ENCODE results near the gene GPS1.

The GPS1 gene

DNA sequence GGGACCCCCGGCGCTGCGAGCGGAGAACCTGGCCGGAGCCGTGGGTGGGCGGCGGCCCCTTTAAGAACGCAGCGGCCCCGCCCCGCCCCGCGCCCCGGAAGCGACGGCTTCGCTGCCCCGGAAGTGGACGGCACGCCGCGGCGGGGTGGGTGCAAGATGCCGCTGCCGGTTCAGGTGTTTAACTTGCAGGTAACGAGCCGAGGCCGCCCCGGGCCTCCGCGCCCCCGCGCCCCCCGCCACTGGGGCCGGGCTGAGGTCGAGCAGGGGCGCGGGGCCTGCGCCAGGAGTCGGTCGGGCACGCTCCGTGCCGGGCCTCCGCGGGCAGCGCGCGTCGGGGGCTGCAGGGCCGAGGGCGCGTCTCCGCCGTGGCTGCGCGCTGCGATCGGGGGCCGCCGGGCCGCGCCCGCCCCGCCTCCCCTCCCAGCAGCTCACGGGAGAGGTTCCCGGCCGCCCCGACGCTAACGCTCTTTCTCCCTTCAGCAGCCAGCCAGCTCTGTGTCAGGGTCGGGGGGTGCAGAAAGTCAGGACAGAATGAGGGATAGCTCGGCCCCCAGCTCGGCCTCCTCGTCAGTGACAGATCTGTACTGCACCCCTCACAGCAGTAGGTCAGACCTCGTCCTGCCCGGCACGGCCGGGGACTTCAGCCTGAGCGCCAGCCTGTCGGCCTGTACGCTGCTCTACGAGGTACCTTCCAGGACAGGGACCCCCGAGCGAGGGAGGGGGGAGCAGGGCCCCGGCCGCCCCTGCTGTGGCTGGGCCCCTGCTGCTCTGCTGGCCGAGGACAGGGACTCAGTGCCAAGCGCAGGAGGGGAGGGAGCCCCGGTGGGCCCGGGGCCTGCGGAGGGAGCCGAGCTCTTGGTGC lies at the start of gene GPS1, which contains the start of gene RFNG:
Gene GPS1 (plus strand): TSS at position 123 of the 862 bp plus-strand sequence. CDS start 34 bp downstream, at position 157.
Gene RFNG (minus strand): TSS at position 36 of the 862 bp plus-strand sequence. CDS start 45 bp downstream, outside the sequence.
- DNase-seq, result no peak

DNA sequence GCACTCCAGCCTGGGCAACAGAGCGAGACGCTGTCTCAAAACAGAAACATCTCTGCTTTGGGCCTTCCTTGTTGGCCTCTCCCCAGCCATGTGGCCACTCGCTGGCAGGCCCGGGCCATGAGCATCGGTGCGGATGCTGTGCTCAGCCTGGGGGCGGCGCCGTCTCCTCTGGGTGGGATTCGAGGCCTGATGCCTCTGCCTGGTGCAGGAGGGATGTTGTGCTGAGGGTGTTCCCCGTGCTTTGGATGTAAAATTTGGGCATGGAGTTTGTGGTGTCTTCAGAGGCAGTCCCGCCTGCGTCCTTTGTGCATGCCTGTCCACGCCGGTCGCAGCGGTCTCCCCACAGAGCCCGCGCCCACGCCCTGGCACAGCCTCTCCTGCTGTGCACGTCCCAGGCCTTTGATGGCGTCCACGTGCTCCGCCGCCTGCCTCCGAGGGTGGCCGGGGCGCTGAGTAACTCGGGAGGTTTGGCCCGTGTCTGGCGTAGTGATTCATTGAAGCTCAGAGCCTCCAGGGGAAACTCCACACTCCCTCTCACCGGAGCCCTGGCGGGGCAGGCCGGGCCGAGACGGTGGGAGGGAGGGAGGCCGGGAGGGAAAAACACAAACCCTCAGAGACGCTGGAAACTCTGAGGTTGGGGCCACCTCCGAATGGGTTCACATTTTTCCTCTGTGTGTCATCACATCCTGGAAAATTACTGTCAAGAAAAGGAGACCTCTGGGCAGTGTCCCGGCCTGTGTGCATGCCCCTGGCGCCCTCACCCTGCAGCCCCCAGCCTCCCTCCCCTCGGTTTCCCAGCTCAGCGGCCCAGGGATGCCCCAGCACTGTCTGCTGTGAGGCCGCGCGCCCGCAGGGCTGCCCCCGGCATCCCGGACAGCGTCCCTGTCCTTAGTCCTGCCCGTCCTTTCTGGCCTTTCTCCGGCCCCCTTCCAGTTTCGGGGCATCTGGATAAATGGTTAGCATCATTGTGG lies 48.0 kb upstream of the GPS1 start:
- DNase-seq, result no peak

DNA sequence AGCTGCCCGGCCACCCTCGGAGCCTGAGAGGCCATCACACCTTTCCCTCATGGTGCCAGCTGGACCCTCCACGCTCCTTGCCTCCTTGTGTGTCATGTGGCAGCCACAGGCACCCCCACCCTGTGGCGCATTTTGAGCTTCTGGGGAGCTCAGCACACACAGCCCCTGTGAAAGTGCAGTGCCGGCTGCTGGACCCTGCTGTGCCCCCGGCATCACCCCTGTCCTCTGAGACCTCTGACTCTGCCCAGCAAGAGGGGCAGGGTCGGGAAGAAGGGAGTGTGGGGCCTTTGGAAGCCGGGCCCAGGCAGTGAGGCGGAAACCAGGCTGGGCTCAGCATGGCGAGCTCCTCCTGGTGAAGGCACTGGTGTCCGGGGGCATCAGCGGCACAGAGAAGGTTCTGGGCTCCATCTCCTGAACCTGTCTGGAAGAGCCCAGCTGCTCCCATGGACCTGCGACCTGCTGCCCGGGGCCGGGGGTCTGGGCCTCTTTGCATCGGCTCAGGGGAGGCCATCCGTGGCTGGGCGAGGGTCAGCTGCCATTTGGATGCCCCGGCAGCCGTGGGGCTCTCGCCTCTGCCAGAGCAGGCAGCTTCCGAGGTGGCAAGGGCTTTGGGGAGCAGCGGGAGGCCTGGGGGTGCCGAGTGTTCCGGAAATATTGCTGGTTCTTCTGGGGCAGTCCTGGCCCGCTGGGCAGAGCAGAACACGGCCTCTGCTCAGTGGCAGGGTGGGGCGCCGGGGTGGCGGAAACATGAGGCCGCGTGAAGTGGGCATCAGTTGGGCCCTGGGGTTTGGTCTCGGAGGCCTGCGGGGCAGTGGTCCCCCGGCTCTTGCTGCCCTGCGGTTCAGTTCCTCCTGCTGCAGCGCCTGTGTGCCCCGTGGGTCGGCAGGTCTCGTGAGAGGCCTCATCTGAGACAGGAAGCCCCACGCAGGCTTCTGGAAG lies 46.9 kb upstream of the GPS1 start:
- no peak for DNase-seq

DNA sequence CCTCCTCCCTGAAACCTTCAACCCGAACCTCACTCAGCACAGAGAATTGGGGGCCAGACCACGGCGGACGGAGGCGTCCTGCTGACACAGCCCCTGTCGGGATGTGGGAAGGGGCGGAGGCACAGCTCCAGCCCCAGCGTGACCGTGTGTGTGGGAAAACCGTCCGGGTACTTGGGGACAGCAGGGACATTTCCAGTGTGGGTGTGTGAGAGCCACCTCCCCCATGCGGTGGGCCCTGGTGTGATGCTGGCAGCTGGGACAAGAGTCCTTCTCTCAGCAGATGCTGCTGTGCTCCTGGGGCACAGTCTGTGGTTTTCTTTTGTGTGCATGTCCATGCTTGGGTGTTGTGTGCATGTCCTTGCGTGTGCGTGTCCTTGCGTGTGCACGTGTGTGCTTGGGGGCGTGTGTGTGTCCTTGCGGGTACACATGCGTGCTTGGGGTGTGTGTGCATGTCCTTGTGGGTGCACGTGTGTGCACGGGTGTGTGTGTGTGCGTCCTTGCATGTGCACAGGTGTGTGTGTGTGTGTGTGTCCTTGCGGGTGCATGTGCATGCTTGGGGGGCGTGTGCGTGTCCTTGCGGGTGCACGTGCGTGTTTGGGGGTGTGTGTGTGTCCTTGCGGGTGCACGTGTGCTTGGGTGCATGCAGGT lies 45.9 kb upstream of the GPS1 start:
- DNase-seq, result no peak

DNA sequence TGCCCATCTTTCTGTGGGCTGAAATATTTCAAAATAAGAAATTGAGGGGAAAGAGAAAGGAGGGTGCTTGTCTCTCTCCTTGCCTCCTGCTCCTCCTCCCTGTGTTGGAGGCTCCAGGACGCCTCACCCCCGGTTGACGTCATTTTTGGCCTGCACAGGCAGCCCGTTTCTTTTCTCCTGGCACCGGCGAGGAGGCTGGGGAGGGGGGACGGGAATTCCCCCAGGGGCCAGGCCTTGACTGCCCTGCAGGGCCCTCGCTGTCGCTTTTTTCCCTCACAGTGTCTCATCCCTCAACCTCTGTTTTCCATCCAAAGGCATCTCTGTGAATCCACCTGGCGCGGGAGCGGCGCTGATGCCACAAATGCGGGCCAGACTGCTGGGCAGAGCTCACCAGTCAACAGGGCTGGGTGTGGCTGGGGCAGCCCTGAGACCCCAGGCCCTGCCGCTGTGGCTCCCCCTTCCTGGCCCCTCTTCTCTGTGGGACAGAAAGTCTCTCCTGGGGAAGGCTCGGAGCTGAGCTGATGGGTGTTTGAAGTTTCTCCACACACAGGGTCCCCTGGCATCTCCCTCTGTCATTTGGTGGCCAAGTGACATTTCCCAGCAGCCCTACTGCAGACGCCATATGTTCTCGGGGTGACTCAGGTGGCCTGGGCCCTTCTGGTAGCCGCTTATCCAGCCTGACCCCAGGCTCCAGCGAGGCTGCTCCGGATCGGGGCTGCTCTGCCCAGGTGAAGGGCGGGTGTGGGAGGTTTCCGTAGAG lies 45.0 kb upstream of the GPS1 start:
- no peak for DNase-seq

DNA sequence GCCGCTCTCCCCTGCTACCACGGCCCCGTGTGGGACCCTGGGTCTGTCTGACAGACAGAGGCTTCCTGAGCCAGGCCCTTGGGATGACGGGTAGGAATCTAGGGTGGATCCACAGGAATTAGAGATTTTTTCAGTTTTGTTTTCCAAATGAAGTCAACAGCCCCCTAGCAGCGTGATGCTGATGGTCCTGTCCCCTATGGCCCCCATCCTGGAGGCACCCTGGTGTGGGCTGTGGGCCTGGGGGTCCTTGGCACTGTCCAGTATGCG lies 44.5 kb upstream of the GPS1 start:
- DNase-seq, result no peak

DNA sequence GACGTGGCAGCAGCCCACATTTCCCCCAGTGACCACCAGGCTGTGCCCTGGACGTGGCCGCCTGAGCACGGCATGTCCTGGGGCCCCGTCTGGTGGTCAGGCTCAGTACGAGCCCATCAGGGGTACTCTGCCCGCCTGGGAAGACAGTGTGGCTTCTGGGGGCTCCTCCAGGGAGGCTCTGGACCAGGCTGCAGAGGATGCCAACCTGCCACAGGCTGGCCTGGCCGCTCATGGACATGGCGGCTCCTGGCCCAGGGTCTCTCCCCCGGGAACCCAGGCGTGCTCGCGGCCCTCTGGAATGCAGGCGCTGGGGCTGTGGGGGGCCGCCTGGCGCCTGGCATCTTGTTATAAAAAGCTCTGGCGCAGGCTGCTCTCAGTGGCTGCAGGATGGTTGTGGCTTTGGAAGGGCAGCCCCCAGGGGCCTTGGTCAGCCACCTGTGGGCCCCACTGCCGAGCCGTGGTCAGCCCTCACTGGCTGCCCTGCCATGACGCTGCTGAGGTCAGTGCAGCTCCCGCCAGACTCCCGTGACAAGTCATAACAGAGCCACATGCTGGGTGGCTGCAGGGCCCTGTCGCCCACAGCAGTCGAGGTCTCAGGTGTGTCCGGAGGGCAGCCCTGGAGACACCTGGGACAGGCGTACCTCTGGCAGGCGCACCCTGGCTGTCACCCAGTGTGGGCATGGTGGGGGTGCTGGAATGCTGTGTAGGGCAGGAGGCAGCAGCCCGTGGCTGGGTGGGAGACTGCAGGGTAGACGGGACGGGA lies 44.0 kb upstream of the GPS1 start:
- DNase-seq, result no peak

DNA sequence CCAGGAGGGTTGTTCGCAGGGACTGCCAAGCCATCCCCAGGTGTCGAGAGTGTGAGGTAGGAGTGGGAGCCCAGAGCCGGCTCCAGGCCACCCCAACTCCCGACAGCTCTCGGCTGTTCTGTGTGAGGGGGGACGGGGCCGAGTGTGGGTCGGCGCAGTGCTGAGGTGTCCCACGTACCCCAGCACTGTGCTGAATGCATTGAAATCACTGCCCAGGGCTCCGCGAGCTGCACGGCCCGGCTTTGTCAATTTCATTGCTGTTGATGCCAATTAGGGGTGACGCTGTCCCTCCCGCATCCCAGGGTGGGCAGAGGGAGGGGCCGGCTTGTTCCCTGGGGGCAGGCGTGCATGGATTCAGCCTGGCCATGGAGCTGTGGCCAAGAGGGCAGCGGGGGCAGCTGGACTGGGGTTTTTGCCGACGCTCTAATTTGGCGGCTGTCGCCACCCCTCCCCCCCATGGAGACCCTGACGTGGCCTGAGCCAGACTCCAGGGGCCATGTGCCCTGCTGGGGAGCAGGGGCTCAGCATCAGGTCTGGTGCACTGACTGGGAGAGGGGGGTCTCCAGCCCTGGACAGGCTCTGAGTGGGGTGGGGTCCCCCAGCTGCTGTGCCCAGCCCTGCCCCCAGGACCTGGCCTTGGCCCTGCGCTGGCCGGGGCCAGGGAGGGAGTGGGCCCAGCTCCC lies 43.3 kb upstream of the GPS1 start:
- no peak for DNase-seq

DNA sequence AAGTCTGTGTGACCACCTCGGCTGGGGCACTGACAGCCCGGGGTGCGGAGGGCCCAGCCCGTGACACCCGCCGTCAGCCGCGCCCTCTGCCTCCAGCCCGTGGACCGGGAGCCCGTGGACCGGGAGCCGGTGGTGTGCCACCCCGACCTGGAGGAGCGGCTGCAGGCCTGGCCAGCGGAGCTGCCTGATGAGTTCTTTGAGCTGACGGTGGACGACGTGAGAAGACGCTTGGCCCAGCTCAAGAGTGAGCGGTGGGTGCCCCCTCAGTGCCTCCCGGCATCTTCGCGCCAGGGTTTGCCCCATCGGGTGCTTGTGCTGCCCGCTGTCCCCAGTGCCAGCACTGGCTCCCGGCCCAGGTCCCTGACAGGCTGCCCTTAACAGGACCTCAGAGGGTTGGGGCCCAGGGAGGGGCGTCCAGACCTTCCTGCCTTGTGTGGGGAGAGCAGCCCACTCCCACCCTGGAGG lies 42.7 kb upstream of the GPS1 start:
- no peak for DNase-seq

DNA sequence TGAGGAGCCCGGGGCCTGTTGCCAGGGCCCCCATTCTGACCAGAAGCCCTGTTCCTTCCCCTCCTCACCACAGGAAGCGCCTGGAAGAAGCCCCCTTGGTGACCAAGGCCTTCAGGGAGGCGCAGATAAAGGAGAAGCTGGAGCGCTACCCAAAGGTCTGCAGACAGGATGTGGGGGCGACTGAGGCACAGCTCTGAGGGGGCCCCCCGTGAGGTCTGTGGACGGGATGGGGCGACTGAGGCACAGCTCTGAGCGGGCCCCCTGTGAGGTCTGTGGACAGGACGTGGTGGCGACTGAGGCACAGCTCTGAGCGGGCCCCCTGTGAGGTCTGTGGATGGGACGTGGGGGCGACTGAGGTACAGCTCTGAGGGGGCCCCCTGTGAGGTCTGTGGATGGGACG lies 42.3 kb upstream of the GPS1 start:
- no peak for DNase-seq

DNA sequence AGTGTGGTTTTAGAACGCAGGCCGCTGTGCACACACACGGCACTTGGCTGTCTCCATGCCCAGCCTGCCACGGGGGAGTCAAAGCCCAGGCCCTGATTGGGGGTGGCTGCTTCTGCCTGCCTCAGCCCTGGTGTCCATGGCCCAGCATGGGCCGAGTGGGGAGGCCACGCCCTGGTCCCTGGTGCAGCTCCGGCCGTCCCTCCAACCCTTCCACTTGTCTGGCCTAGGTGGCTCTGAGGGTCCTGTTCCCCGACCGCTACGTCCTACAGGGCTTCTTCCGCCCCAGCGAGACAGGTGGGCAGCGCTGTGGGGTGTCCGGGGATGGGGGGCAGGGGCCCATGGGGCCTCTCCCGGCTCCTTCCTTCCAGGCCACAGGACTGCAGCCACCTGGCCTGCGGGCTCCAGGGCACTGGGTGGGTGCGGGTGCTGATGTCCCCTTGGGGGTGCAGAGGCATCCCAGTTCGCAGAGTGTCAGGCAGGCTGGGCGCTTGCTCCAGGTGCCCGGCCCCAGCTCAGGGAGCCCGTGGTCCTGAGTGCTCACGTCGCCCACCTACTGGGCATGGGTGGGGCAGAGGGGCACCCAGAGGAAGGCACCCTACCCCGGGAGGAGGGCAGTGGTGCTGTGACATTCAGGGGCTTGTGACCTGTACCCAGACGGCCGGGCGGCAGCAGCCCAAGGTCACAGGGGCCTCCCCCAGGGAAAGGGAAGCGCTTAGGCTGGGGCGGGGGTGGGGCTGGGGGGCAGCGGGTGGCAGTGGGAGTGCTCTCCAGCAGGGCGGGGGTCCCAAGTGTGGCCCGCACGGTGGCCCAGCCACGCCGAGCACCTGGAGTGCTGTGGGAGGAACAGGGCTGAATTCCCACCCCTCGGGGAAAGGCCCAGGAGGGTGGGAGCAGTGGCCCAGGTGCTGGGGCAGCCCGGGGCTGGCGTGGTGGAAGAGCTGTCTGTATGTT lies 40.8 kb upstream of the GPS1 start:
- no peak for DNase-seq

DNA sequence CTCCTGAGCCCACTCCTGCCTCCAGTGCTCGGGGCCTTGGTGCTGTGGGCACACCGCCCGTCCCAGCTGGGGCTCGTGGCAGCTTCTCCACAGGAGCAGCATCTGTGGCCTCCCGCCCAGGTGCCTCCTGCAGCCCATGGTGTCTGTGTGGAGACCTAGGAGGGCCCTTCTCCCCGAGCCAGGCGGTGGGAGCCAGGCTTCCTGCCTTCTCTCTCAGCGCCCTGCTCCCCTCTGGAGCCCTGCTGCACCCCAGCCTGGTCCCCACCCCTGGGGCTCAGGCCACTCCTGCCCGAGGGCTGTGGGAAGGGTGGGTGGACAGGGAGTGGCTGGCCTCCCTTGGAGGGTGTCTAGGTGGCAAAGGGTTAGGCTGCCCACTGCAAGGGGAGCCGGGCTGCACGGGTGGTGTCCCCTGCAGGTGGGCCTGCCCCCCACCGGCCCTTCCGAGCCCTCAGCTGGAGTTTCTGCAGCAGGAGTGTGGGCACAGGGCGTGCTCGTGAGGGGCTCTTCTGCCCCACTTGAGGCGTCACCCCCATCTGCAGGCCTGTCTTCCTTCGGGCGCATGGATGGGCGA lies 40.0 kb upstream of the GPS1 start:
- DNase-seq, result no peak

DNA sequence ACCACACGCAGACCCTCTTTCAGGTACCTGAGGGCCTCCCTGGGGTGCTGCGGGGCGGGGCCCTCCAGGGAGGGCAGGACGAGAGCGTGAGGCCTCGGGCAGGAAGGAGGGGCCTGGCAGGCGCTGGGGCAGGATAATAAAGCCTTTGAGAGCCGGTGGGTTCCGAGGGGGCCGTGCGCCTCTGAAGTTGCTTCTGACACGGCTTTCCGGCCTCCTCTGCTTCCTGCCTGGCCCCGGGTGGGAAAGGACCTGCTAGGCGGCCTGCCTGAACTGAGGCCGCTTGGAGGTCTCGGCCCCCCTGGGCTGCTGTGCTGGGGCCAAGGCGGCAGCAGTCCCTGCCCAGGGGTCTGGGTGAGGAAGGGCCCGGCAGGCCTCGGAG lies 39.4 kb upstream of the GPS1 start:
- DNase-seq, result no peak

DNA sequence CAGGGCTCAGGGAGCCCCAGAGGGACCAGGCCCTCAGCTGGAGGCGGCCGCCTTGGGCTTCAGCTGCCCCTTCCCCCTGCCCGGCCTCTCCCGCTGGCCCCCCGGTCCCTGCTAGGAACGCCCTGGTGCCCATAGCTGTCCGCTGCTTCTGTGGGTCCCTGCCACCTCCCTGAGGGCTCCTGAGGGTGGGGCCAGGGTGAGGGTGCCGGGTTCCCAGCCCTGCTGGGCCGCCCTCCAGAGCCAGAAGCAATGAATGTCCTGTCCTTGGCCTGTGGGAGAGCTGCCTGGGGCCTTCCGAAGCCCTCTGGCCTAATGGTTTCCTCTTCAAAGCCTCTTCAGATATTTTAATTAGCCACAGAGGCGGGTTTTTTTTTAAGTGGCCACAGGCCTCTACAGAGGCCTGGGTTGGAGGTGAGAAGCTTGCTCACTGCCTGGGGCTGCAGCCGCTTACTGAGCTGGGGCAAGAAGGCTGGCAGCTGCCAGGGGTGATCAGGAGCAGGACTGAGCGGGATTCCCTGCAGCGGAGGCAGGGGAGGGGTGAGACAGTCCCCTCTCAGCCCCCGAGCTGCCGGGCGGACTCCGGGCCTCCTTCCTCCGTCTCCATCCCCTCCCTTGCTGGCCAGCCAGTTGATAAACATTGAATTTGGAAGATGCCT lies 38.9 kb upstream of the GPS1 start:
- DNase-seq, result no peak

DNA sequence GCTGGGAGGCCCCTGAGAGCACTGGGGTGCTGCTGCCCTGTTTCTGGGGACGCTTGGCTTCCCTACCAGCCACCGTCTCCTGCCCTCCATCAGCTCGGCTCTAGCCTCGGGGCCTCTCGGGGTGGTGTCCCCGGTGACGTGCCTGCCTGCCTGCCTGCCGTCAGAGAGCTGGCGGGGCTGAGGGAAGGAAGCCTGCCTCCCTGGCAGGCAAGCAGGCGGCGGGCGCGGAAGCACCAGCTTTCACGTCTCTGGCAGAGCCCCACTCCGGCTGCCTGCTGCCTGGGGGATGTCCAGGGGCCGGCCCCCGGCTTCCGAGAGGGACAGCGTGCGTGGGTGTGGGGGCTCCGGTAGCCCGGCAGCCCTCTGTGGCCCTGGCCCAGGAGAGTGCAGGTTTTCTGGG lies 38.4 kb upstream of the GPS1 start:
- no peak for DNase-seq

DNA sequence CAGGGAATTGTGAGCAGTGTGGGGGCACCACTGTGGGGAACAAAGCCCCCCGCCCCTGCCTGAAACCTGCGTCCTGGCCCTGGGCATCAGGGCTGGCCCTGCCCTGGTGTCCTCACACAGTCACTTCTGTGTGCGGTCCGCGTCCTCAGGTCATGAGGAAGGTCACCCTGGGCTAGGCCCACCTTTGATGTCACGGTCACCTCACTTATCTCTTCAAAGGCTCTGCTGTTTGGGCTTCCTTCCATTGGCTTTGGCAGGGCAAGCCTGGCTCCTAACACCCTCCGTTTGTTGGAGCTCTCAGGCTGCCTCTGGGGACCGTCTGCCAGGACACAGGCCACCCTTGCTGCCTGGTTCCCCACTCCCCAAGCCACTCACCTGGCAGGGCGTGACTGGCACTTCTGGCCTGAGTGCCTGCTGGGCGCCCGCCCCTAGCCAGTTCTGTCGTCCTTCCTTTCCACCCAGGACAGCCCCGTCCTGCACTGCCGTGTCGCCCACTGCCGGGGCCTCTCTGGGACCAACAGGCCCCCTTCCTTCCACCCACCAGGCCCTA lies 37.9 kb upstream of the GPS1 start:
- DNase-seq, result no peak

DNA sequence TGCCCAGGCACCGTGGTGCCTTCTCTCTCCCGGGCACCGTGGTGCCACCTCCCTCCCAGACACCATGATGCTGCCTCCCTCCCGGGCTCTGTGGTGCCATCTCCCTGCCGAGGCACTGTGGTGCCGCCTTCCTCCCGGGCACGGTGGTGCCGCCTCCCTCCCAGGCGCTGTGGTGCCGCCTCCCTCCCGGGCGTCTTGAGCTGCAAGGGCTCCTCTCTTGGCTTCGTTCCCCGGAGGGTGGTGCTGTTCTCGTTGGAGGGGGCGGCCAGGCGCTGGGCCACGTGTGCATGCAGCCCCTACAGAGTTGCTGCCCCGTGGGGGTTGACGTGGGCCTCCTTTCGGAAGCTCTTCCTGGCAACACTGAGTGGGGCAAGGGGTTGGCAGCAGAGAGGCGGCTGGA lies 37.3 kb upstream of the GPS1 start:
- DNase-seq, result no peak

DNA sequence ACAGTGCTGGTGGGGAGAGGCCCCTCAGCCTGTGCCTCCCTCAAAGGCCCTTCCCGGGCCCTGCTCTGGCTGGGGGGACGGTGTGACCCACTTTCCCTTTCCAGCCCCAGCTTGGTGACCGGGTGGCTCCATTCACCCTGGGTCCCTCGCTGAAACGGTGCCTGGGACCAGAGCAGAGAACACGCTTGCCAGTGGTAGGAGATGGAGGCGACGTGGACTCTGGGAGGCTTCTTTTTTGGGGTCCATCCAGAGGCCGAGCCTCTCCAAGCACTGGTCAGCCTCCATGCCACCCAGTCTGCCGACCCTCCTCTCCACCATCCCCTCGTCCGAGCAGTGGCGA lies 36.8 kb upstream of the GPS1 start:
- no peak for DNase-seq
